Gastrocnemius medialis (tissue), 4 donors: ENCODE measurements around the gene MYO1B.

Source experiments
- CTCF ChIP-seq, 5 experiments: fragments of 450-650 bp in 3 of 5; fragments of 200-600 bp in 2 of 5; sonication (generic) in 2 of 5; IDR thresholded peaks in 4 of 5; conservative IDR thresholded peaks in 1 of 5; 1 replicate in 4 of 5; 2 replicates in 1 of 5; pipeline ENCODE4 v1.5.1; 2016 to 2019; ENCODE audit warnings: antibody characterized with exemption in 5 of 5, mild to moderate bottlenecking in 3 of 5, moderate library complexity in 3 of 5
- POLR2A ChIP-seq, 2 donors: fragments of 450-650 bp; IDR thresholded peaks; one replicate each; pipeline ENCODE4 v1.6.1; 2017; ENCODE audit warnings: antibody characterized with exemption in 2 of 2, mild to moderate bottlenecking in 2 of 2, moderate library complexity in 2 of 2

DNA sequence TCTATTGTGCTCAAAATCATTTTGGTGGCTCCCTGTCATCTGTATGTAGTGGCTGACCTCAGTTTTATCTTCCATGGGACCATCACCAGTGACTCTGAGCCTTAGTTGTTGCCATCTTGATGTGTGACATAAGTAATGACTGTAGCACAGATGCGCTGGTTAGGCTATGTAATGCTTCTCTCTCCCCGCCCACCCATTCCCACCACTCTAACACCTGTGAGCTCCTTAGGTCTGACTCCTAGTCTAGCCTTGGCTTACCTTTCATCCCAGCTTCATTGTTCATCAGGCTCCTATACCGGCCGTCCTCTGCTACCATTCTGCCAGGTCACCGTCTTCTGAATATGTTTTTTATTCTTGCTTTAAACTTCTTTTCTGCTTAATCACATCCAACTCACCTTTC, 17.2 kb downstream of the MYO1B start:
- no peak for TF ChIP-seq CTCF (IDR thresholded peaks at IDR 0.05 in 4 of 5, conservative IDR thresholded peaks at IDR 0.05 in 1 of 5)
- TF ChIP-seq POLR2A (IDR thresholded peaks at IDR 0.05) = no peak
